ENCODE measurements around the gene TANC1.
"Not testable (repeated sequence)": the region's sequence is repeated elsewhere in the genome, so short reads cannot be mapped to it uniquely, and the experiment has no call there.

TANC1 gene

GRCh38 chr2:159138642-159139182 is 170.3 kb downstream of the TANC1 start:
- no peak for DNase-seq (ENCODE audit: low read depth)
- no peak overlapping the region for H3K4me3 ChIP-seq (ENCODE audit: low read depth, low read length)

GRCh38 chr2:159139216-159139933 is 170.9 kb downstream of the TANC1 start:
- no peak overlapping the region for H3K4me3 ChIP-seq (ENCODE audit: low read depth, low read length)
- no peak for TF ChIP-seq CTCF (IDR thresholded peaks at IDR 0.05; ENCODE audit: low read depth, low read length, missing control alignments)
- no peak for DNase-seq (ENCODE audit: low read depth)

More at GRCh38 chr2:159138642-159139182, 170.3 kb downstream of the TANC1 start:
- no peak for TF ChIP-seq CTCF (IDR thresholded peaks at IDR 0.05; ENCODE audit: low read depth, low read length, missing control alignments)

- TF ChIP-seq CTCF (IDR thresholded peaks at IDR 0.05; ENCODE audit: low read depth, low read length, missing control alignments), result no peak
- DNase-seq (ENCODE audit: low read depth), result no peak
These were observed 171.8 kb downstream of the TANC1 start for GRCh38 chr2:159140070-159140769.

GRCh38 chr2:159140821-159141220 is 172.4 kb downstream of the TANC1 start:
- DNase-seq (ENCODE audit: low read depth); H3K4me3 ChIP-seq (ENCODE audit: low read depth, low read length): not testable (repeated sequence)

More at GRCh38 chr2:159140070-159140769, 171.8 kb downstream of the TANC1 start:
- H3K4me3 ChIP-seq (ENCODE audit: low read depth, low read length), result no peak overlapping the region

GRCh38 chr2:159144776-159145614 is 176.6 kb downstream of the TANC1 start:
- H3K4me3 ChIP-seq (ENCODE audit: low read depth, low read length), result no peak overlapping the region; the same call in 1 of the 2 replicates
- no peak for TF ChIP-seq CTCF (IDR thresholded peaks at IDR 0.05; ENCODE audit: low read depth, low read length, missing control alignments)
- DNase-seq (ENCODE audit: low read depth), result peak; percentile 31

- DNase-seq (ENCODE audit: low read depth), result no peak
- no peak overlapping the region for H3K4me3 ChIP-seq (ENCODE audit: low read depth, low read length)
- TF ChIP-seq CTCF (IDR thresholded peaks at IDR 0.05; ENCODE audit: low read depth, low read length, missing control alignments), result no peak
These were observed 177.4 kb downstream of the TANC1 start for GRCh38 chr2:159145745-159146354.

All from GM12864 (cell line).